KG1 (cell line): ENCODE measurements around the gene DDX11.
"Not testable (repeated sequence)": the region's sequence is repeated elsewhere in the genome, so short reads cannot be mapped to it uniquely, and the experiment has no call there.

Experiments
- DNase-seq: peaks from one replicate; lab custom pipeline; 2025; lab: John Stamatoyannopoulos, UW

DDX11 gene

GRCh38 chr12:31099434-31099833 is 25.8 kb downstream of the DDX11 start:
- DNase-seq: not testable (repeated sequence)

GRCh38 chr12:31100503-31101208 is 27.0 kb downstream of the DDX11 start:
- DNase-seq: not testable (repeated sequence)

- not testable (repeated sequence) for DNase-seq
Measured at GRCh38 chr12:31102125-31102524, 28.5 kb downstream of the DDX11 start.

GRCh38 chr12:31102596-31102995 is 28.9 kb downstream of the DDX11 start:
- DNase-seq: not testable (repeated sequence)

GRCh38 chr12:31103561-31103975 is 29.9 kb downstream of the DDX11 start:
- DNase-seq: not testable (repeated sequence)

- not testable (repeated sequence) for DNase-seq
Measured at GRCh38 chr12:31104220-31104619, 30.6 kb downstream of the DDX11 start.

GRCh38 chr12:31104773-31105172 is 31.1 kb downstream of the DDX11 start:
- DNase-seq: not testable (repeated sequence)

GRCh38 chr12:31105668-31106067 is 32.0 kb downstream of the DDX11 start:
- no peak for DNase-seq

GRCh38 chr12:31106101-31106803 is 32.6 kb downstream of the DDX11 start:
- no peak for DNase-seq

GRCh38 chr12:31109773-31110172 is 36.1 kb downstream of the DDX11 start:
- DNase-seq: not testable (repeated sequence)

- DNase-seq: not testable (repeated sequence)
Measured at GRCh38 chr12:31110263-31110662, 36.6 kb downstream of the DDX11 start.

- DNase-seq: not testable (repeated sequence)
Measured at GRCh38 chr12:31115092-31115601, 41.5 kb downstream of the DDX11 start.

- DNase-seq: not testable (repeated sequence)
Measured at GRCh38 chr12:31116846-31117202, 43.2 kb downstream of the DDX11 start.

- no peak for DNase-seq
Measured at GRCh38 chr12:31117203-31118011, 43.7 kb downstream of the DDX11 start.

GRCh38 chr12:31118347-31119191 is 44.9 kb downstream of the DDX11 start:
- DNase-seq: no peak

GRCh38 chr12:31119192-31119802 is 45.6 kb downstream of the DDX11 start:
- DNase-seq: no peak

GRCh38 chr12:31119803-31120211 is 46.1 kb downstream of the DDX11 start:
- no peak for DNase-seq

GRCh38 chr12:31120392-31121008 is 46.8 kb downstream of the DDX11 start:
- DNase-seq: no peak

- not testable (repeated sequence) for DNase-seq
Measured at GRCh38 chr12:31121022-31121728, 47.5 kb downstream of the DDX11 start.

GRCh38 chr12:31122481-31122880 is 48.8 kb downstream of the DDX11 start:
- no peak for DNase-seq
